ENCODE data around the gene C11orf97. TPM values are rescaled to one million over a fixed set of nuclear protein-coding genes. Genes with fewer than 3 reads are reported as not detected.

Gene C11orf97
- total and polyA plus RNA-seq, 8 donors: not detected

DNA sequence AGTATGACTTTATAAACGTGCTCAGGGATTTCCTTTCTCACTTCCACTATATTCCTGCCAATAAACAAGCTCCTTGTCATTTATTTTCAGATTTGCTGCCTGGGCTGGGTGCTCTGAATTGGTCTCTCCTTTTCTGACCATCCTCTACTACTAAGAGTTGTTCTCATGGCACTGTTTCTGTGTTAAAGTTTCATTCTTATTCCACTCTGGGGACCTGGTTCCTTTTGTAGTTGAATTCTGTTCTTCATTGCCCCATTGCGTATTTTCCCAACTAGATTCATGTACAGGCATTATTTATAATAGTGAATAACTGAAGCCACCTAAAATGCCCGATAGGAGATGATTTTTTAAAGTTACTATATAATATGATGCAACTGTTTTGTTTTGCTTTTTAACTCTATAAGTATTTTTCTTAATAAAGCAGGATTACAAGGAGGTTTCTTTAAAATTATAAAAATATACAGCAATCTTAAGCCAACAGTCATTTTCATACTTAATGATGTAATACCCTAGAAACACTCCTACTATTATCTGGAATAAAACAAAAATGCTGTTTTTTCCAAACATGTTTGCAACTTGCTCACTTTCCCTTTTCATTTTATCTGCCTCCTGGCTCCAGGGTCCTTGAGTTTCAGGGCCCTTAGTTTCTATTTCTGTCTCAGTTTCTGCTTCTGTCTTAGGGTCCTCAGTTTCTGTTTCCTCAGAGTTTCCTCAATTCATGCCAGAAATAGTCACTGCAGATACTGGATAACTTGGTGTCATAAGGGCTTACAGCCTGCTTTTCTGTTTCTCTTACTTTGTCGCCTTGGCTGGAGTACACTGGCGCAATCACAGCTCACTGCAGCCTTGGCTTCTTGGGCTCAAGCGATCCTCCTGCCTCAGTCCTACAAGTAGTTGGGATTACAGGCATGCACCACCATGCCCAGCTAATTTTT is 21.7 kb downstream of the C11orf97 start:
- Histone ChIP-seq H3K9me3 (no peaks in the 10 kb centered on the region), H3K4me3 (no peak overlapping the region), H3K27ac (no peak overlapping the region), H3K36me3 (no peaks in the 10 kb centered on the region), H3K27me3 (no peaks in the 10 kb centered on the region), H3K4me1 (peaks cover 0 to 14% (median 8%) of the 10 kb centered on the region in 4 donors)
- WGBS, 5 donors: 74 to 80% (median 76%) methylated on average over 6 of the region's 6 CpGs
- TF ChIP-seq, protein P1, sequence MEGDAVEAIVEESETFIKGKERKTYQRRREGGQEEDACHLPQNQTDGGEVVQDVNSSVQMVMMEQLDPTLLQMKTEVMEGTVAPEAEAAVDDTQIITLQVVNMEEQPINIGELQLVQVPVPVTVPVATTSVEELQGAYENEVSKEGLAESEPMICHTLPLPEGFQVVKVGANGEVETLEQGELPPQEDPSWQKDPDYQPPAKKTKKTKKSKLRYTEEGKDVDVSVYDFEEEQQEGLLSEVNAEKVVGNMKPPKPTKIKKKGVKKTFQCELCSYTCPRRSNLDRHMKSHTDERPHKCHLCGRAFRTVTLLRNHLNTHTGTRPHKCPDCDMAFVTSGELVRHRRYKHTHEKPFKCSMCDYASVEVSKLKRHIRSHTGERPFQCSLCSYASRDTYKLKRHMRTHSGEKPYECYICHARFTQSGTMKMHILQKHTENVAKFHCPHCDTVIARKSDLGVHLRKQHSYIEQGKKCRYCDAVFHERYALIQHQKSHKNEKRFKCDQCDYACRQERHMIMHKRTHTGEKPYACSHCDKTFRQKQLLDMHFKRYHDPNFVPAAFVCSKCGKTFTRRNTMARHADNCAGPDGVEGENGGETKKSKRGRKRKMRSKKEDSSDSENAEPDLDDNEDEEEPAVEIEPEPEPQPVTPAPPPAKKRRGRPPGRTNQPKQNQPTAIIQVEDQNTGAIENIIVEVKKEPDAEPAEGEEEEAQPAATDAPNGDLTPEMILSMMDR (IDR thresholded peaks at IDR 0.05): no peak
- no peak for TF ChIP-seq POLR2AphosphoS5 (IDR thresholded peaks at IDR 0.05)
- no peak for TF ChIP-seq POLR2A (IDR thresholded peaks at IDR 0.05)
- TF ChIP-seq EP300 (IDR thresholded peaks at IDR 0.05): no peak
- DNase-seq: no peak
- intact Hi-C loops (cut with DNase I; ENCODE audit: low total_unique reads): no loop called here

DNA sequence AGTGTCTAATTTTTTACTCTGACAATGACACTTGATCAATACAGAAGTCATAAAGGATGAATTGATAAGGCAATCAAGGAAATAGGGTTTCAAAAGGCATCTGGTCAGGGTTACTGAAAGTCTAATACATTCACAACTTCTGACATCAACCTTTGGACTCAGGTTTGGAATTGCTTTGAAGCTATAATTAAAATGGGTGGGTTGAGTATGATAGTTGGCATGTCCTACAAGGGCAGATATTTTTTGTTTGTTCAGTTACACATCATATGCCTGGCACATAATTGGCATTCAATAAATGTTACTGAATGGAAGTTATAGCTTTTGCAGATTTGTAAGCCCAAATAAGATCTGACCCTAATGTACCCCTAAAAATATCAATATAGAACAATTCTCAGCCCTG is 24.1 kb downstream of the C11orf97 start:
- intact Hi-C loops (cut with DNase I; ENCODE audit: low total_unique reads): no loop called here
- DNase-seq: no peak

DNA sequence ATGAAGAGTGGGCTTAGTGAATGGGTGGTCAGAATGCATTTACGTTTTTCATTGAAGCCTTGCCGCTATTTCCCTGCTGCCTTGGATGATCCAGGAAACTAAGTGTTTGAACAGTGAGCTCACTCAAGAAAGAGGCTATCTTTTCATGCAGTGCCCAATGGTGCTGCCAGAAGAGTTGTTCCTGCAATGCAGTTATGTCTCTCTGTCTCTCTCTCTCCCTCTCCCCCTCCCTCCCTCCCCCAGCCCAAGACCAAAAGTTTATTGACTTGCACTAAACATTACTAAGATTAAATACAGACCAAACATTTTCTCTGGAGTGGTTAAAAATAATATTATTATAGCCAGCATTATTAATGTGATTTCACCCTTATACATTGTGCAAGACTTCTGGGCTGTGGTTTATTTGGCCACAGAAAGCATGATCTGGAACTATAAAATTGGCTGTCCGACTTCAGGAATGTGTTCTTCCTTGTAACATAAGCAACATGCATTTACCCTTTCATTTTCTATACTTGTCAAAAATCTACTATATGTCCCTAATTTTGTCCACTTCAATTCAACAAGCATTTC is 24.9 kb downstream of the C11orf97 start:
- peak overlapping the region in 4 of 5 donors; percentile 22 to 61 (median 38) for H3K27ac ChIP-seq
- intact Hi-C loops (cut with DNase I; ENCODE audit: low total_unique reads): no loop called here
- H3K4me1 ChIP-seq: peaks cover 0 to 20% (median 8%) of the 10 kb centered on the region in 4 donors
- H3K9me3 ChIP-seq: no peaks in the 10 kb centered on the region
- no peaks in the 10 kb centered on the region for H3K27me3 ChIP-seq
- WGBS, 5 donors: 17 to 33% (median 29%) methylated on average over 3 of the region's 3 CpGs
- no peaks in the 10 kb centered on the region for H3K36me3 ChIP-seq
- peak in 1 of 3 donors; percentile 59 for TF ChIP-seq POLR2AphosphoS5 (IDR thresholded peaks at IDR 0.05)
- TF ChIP-seq, protein P1 (IDR thresholded peaks at IDR 0.05): no peak
- peak in 1 of 2 donors; percentile 63 for DNase-seq
- no peak overlapping the region for H3K4me3 ChIP-seq

More for the DNA sequence above, 24.1 kb downstream of the C11orf97 start:
- no peak overlapping the region for H3K4me3 ChIP-seq
- peaks cover 0 to 20% (median 8%) of the 10 kb centered on the region in 4 donors for H3K4me1 ChIP-seq
- TF ChIP-seq POLR2AphosphoS5 (IDR thresholded peaks at IDR 0.05) (no peak), EP300 (IDR thresholded peaks at IDR 0.05) (no peak), POLR2A (IDR thresholded peaks at IDR 0.05) (no peak)
- TF ChIP-seq, protein P1 (IDR thresholded peaks at IDR 0.05): no peak
- H3K9me3 ChIP-seq: no peaks in the 10 kb centered on the region
- no peaks in the 10 kb centered on the region for H3K36me3 ChIP-seq
- H3K27me3 ChIP-seq: no peaks in the 10 kb centered on the region
- peak overlapping the region in 1 of 5 donors; percentile 46 for H3K27ac ChIP-seq

DNA sequence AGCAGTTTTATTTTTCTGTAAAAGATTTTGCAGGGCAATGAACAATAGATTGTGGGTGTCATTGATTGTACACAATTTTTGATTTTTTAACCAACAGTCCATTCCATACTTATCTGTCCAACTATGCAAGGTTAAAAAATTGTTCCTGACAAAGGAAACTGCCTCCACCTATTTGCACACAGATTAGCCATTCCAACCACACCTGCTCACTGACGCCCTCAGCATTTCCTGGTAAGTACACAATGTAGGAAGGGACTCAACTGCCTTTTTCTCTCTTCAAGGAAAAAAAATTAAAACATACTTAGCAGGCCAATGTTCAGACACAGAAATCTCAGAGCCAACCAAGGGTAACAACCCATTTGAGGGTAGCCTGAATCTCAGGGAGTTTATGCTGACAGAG is 27.2 kb downstream of the C11orf97 start:
- Histone ChIP-seq H3K4me3 (no peak overlapping the region), H3K27ac (peak overlapping the region; percentile 64 to 83 (median 77)), H3K36me3 (no peaks in the 10 kb centered on the region), H3K27me3 (no peaks in the 10 kb centered on the region), H3K9me3 (no peaks in the 10 kb centered on the region), H3K4me1 (peaks cover 5 to 31% (median 18%) of the 10 kb centered on the region in 4 donors)
- peak; percentile 58 to 89 for DNase-seq
- WGBS, 5 donors: 13 to 52% (median 30%) methylated on average over 1 of the region's 1 CpG
- TF ChIP-seq POLR2A (IDR thresholded peaks at IDR 0.05) (no peak), POLR2AphosphoS5 (IDR thresholded peaks at IDR 0.05) (peak in 2 of 3 donors; percentile 52 to 84)
- intact Hi-C loops (cut with DNase I; ENCODE audit: low total_unique reads): no loop called here

Data from stomach (tissue), 9 donors.